ENCODE data around the gene RAPGEF5. TPM values are rescaled to one million over a fixed set of nuclear protein-coding genes. Genes with fewer than 3 reads are reported as not detected.

The RAPGEF5 gene
- total RNA-seq, 1 donor from 2014 or later, result 5.8 TPM

GRCh38 chr7:22278660-22279059 lies 78.3 kb downstream of the RAPGEF5 start:
- no peak for FAIRE-seq
- no peaks in the 10 kb centered on the region for H3K36me3 ChIP-seq (ENCODE audit: control insufficient read depth, insufficient read depth, low read length)
- H3K27me3 ChIP-seq (ENCODE audit: control insufficient read depth, insufficient read depth, low read length), result no peaks in the 10 kb centered on the region
- H3K4me3 ChIP-seq (ENCODE audit: low read depth, low read length), result no peak overlapping the region
- peak; percentile 40 for DNase-seq (ENCODE audit: low read depth)
- TF ChIP-seq CTCF (IDR thresholded peaks at IDR 0.05; ENCODE audit: insufficient read depth, low read length, severe bottlenecking), result no peak

- H3K27me3 ChIP-seq (ENCODE audit: control insufficient read depth, insufficient read depth, low read length), result no peaks in the 10 kb centered on the region
- FAIRE-seq (no peak), DNase-seq (ENCODE audit: low read depth) (no peak)
- H3K36me3 ChIP-seq (ENCODE audit: control insufficient read depth, insufficient read depth, low read length), result no peaks in the 10 kb centered on the region
- TF ChIP-seq CTCF (IDR thresholded peaks at IDR 0.05; ENCODE audit: insufficient read depth, low read length, severe bottlenecking), result no peak
- H3K4me3 ChIP-seq (ENCODE audit: low read depth, low read length), result no peak overlapping the region
Observed at GRCh38 chr7:22277375-22277774, 79.6 kb downstream of the RAPGEF5 start.

- DNase-seq (ENCODE audit: low read depth), result no peak
- H3K4me3 ChIP-seq (ENCODE audit: low read depth, low read length), result no peak overlapping the region
- no peak for TF ChIP-seq CTCF (IDR thresholded peaks at IDR 0.05; ENCODE audit: insufficient read depth, low read length, severe bottlenecking)
- FAIRE-seq, result no peak
- no peaks in the 10 kb centered on the region for H3K36me3 ChIP-seq (ENCODE audit: control insufficient read depth, insufficient read depth, low read length)
- H3K27me3 ChIP-seq (ENCODE audit: control insufficient read depth, insufficient read depth, low read length), result no peaks in the 10 kb centered on the region
Observed at GRCh38 chr7:22275661-22276060, 81.3 kb downstream of the RAPGEF5 start.

- Histone ChIP-seq H3K27me3 (ENCODE audit: control insufficient read depth, insufficient read depth, low read length) (no peaks in the 10 kb centered on the region), H3K36me3 (ENCODE audit: control insufficient read depth, insufficient read depth, low read length) (no peaks in the 10 kb centered on the region), H3K4me3 (ENCODE audit: low read depth, low read length) (no peak overlapping the region)
- no peak for FAIRE-seq
- TF ChIP-seq CTCF (IDR thresholded peaks at IDR 0.05; ENCODE audit: insufficient read depth, low read length, severe bottlenecking), result no peak
- DNase-seq (ENCODE audit: low read depth), result no peak
Observed at GRCh38 chr7:22271311-22271710, 85.6 kb downstream of the RAPGEF5 start.

- no peak overlapping the region for H3K4me3 ChIP-seq (ENCODE audit: low read depth, low read length)
- DNase-seq (ENCODE audit: low read depth), result no peak
- H3K36me3 ChIP-seq (ENCODE audit: control insufficient read depth, insufficient read depth, low read length), result no peaks in the 10 kb centered on the region
- TF ChIP-seq CTCF (IDR thresholded peaks at IDR 0.05; ENCODE audit: insufficient read depth, low read length, severe bottlenecking), result no peak
- FAIRE-seq, result no peak
- no peaks in the 10 kb centered on the region for H3K27me3 ChIP-seq (ENCODE audit: control insufficient read depth, insufficient read depth, low read length)
Observed at GRCh38 chr7:22270371-22270770, 86.6 kb downstream of the RAPGEF5 start.

- no peaks in the 10 kb centered on the region for H3K36me3 ChIP-seq (ENCODE audit: control insufficient read depth, insufficient read depth, low read length)
- no peaks in the 10 kb centered on the region for H3K27me3 ChIP-seq (ENCODE audit: control insufficient read depth, insufficient read depth, low read length)
- DNase-seq (ENCODE audit: low read depth), result no peak
- H3K4me3 ChIP-seq (ENCODE audit: low read depth, low read length), result no peak overlapping the region
- no peak for TF ChIP-seq CTCF (IDR thresholded peaks at IDR 0.05; ENCODE audit: insufficient read depth, low read length, severe bottlenecking)
- FAIRE-seq, result no peak
Observed at GRCh38 chr7:22269963-22270362, 87.0 kb downstream of the RAPGEF5 start.

Measured in bronchial epithelial cell (primary cell).